Measurements from ENCODE around the gene ROBO4.

Gene ROBO4

GRCh38 chr11:124886978-124887666 is 10.5 kb downstream of the ROBO4 start:
- no peak overlapping the region for H3K4me3 ChIP-seq (ENCODE audit: low read depth in 1 of 2, low read length in 2 of 2)
- H3K36me3 ChIP-seq (ENCODE audit: control insufficient read depth in 1 of 2, insufficient read depth in 2 of 2, low read length in 2 of 2): no peaks in the 10 kb centered on the region
- no peak overlapping the region for H3K27ac ChIP-seq (ENCODE audit: low read length)
- no peaks in the 10 kb centered on the region for H3K27me3 ChIP-seq (ENCODE audit: low read depth, low read length)
- H3K9me3 ChIP-seq (ENCODE audit: control insufficient read depth in 1 of 2, low read length in 2 of 2): no peaks in the 10 kb centered on the region
- H3K4me1 ChIP-seq (ENCODE audit: control insufficient read depth in 1 of 2, insufficient read depth in 2 of 2, low read length in 2 of 2): no peaks in the 10 kb centered on the region

GRCh38 chr11:124886476-124886875 is 11.2 kb downstream of the ROBO4 start:
- Histone ChIP-seq H3K27me3 (ENCODE audit: low read depth, low read length) (no peaks in the 10 kb centered on the region), H3K9me3 (ENCODE audit: control insufficient read depth in 1 of 2, low read length in 2 of 2) (no peaks in the 10 kb centered on the region), H3K27ac (ENCODE audit: low read length) (no peak overlapping the region), H3K36me3 (ENCODE audit: control insufficient read depth in 1 of 2, insufficient read depth in 2 of 2, low read length in 2 of 2) (no peaks in the 10 kb centered on the region), H3K4me1 (ENCODE audit: control insufficient read depth in 1 of 2, insufficient read depth in 2 of 2, low read length in 2 of 2) (no peaks in the 10 kb centered on the region), H3K4me3 (ENCODE audit: low read depth in 1 of 2, low read length in 2 of 2) (no peak overlapping the region)

- H3K27me3 ChIP-seq (ENCODE audit: low read depth, low read length): no peaks in the 10 kb centered on the region
- H3K36me3 ChIP-seq (ENCODE audit: control insufficient read depth in 1 of 2, insufficient read depth in 2 of 2, low read length in 2 of 2): no peaks in the 10 kb centered on the region
- no peak overlapping the region for H3K4me3 ChIP-seq (ENCODE audit: low read depth in 1 of 2, low read length in 2 of 2)
- no peaks in the 10 kb centered on the region for H3K9me3 ChIP-seq (ENCODE audit: control insufficient read depth in 1 of 2, low read length in 2 of 2)
- H3K4me1 ChIP-seq (ENCODE audit: control insufficient read depth in 1 of 2, insufficient read depth in 2 of 2, low read length in 2 of 2): no peaks in the 10 kb centered on the region
- no peak overlapping the region for H3K27ac ChIP-seq (ENCODE audit: low read length)
Measured at GRCh38 chr11:124884869-124885479, 12.7 kb downstream of the ROBO4 start.

- H3K27ac ChIP-seq (ENCODE audit: low read length): no peak overlapping the region
- no peaks in the 10 kb centered on the region for H3K9me3 ChIP-seq (ENCODE audit: control insufficient read depth in 1 of 2, low read length in 2 of 2)
- no peaks in the 10 kb centered on the region for H3K36me3 ChIP-seq (ENCODE audit: control insufficient read depth in 1 of 2, insufficient read depth in 2 of 2, low read length in 2 of 2)
- no peaks in the 10 kb centered on the region for H3K27me3 ChIP-seq (ENCODE audit: low read depth, low read length)
- no peaks in the 10 kb centered on the region for H3K4me1 ChIP-seq (ENCODE audit: control insufficient read depth in 1 of 2, insufficient read depth in 2 of 2, low read length in 2 of 2)
- no peak overlapping the region for H3K4me3 ChIP-seq (ENCODE audit: low read depth in 1 of 2, low read length in 2 of 2)
Measured at GRCh38 chr11:124884340-124884739, 13.3 kb downstream of the ROBO4 start.

GRCh38 chr11:124882339-124883071 is 15.2 kb downstream of the ROBO4 start:
- H3K4me1 ChIP-seq (ENCODE audit: control insufficient read depth in 1 of 2, insufficient read depth in 2 of 2, low read length in 2 of 2): no peaks in the 10 kb centered on the region
- no peaks in the 10 kb centered on the region for H3K27me3 ChIP-seq (ENCODE audit: low read depth, low read length)
- no peak overlapping the region for H3K27ac ChIP-seq (ENCODE audit: low read length)
- no peak overlapping the region for H3K4me3 ChIP-seq (ENCODE audit: low read depth in 1 of 2, low read length in 2 of 2)
- H3K9me3 ChIP-seq (ENCODE audit: control insufficient read depth in 1 of 2, low read length in 2 of 2): no peaks in the 10 kb centered on the region
- H3K36me3 ChIP-seq (ENCODE audit: control insufficient read depth in 1 of 2, insufficient read depth in 2 of 2, low read length in 2 of 2): no peaks in the 10 kb centered on the region

GRCh38 chr11:124880958-124881357 is 16.7 kb downstream of the ROBO4 start:
- peaks cover 0 to 7% of the 10 kb centered on the region in 2 donors for H3K4me1 ChIP-seq (ENCODE audit: control insufficient read depth in 1 of 2, insufficient read depth in 2 of 2, low read length in 2 of 2)
- no peak overlapping the region for H3K27ac ChIP-seq (ENCODE audit: low read length)
- no peak overlapping the region for H3K4me3 ChIP-seq (ENCODE audit: low read depth in 1 of 2, low read length in 2 of 2)
- no peaks in the 10 kb centered on the region for H3K36me3 ChIP-seq (ENCODE audit: control insufficient read depth in 1 of 2, insufficient read depth in 2 of 2, low read length in 2 of 2)
- H3K9me3 ChIP-seq (ENCODE audit: control insufficient read depth in 1 of 2, low read length in 2 of 2): no peaks in the 10 kb centered on the region
- H3K27me3 ChIP-seq (ENCODE audit: low read depth, low read length): no peaks in the 10 kb centered on the region

- Histone ChIP-seq H3K27ac (ENCODE audit: low read length) (no peak overlapping the region), H3K27me3 (ENCODE audit: low read depth, low read length) (no peaks in the 10 kb centered on the region), H3K9me3 (ENCODE audit: control insufficient read depth in 1 of 2, low read length in 2 of 2) (no peaks in the 10 kb centered on the region), H3K4me1 (ENCODE audit: control insufficient read depth in 1 of 2, insufficient read depth in 2 of 2, low read length in 2 of 2) (peaks cover 0 to 10% of the 10 kb centered on the region in 2 donors), H3K36me3 (ENCODE audit: control insufficient read depth in 1 of 2, insufficient read depth in 2 of 2, low read length in 2 of 2) (no peaks in the 10 kb centered on the region), H3K4me3 (ENCODE audit: low read depth in 1 of 2, low read length in 2 of 2) (no peak overlapping the region)
Measured at GRCh38 chr11:124880290-124880611, 17.4 kb downstream of the ROBO4 start.

GRCh38 chr11:124879493-124880289 is 18.0 kb downstream of the ROBO4 start:
- H3K27ac ChIP-seq (ENCODE audit: low read length): no peak overlapping the region

GRCh38 chr11:124878759-124879492 is 18.7 kb downstream of the ROBO4 start:
- H3K9me3 ChIP-seq (ENCODE audit: control insufficient read depth in 1 of 2, low read length in 2 of 2): no peaks in the 10 kb centered on the region
- H3K4me3 ChIP-seq (ENCODE audit: low read depth in 1 of 2, low read length in 2 of 2): no peak overlapping the region
- no peaks in the 10 kb centered on the region for H3K27me3 ChIP-seq (ENCODE audit: low read depth, low read length)
- H3K4me1 ChIP-seq (ENCODE audit: control insufficient read depth in 1 of 2, insufficient read depth in 2 of 2, low read length in 2 of 2): peaks cover 0 to 10% of the 10 kb centered on the region in 2 donors
- no peak overlapping the region for H3K27ac ChIP-seq (ENCODE audit: low read length)
- no peaks in the 10 kb centered on the region for H3K36me3 ChIP-seq (ENCODE audit: control insufficient read depth in 1 of 2, insufficient read depth in 2 of 2, low read length in 2 of 2)

More at GRCh38 chr11:124879493-124880289, 18.0 kb downstream of the ROBO4 start:
- Histone ChIP-seq H3K27me3 (ENCODE audit: low read depth, low read length) (no peaks in the 10 kb centered on the region), H3K9me3 (ENCODE audit: control insufficient read depth in 1 of 2, low read length in 2 of 2) (no peaks in the 10 kb centered on the region), H3K36me3 (ENCODE audit: control insufficient read depth in 1 of 2, insufficient read depth in 2 of 2, low read length in 2 of 2) (no peaks in the 10 kb centered on the region), H3K4me1 (ENCODE audit: control insufficient read depth in 1 of 2, insufficient read depth in 2 of 2, low read length in 2 of 2) (peaks cover 0 to 10% of the 10 kb centered on the region in 2 donors), H3K4me3 (ENCODE audit: low read depth in 1 of 2, low read length in 2 of 2) (no peak overlapping the region)

- H3K4me1 ChIP-seq (ENCODE audit: control insufficient read depth in 1 of 2, insufficient read depth in 2 of 2, low read length in 2 of 2): peaks cover 0 to 10% of the 10 kb centered on the region in 2 donors
- H3K4me3 ChIP-seq (ENCODE audit: low read depth in 1 of 2, low read length in 2 of 2): no peak overlapping the region
- no peak overlapping the region for H3K27ac ChIP-seq (ENCODE audit: low read length)
- H3K9me3 ChIP-seq (ENCODE audit: control insufficient read depth in 1 of 2, low read length in 2 of 2): no peaks in the 10 kb centered on the region
- no peaks in the 10 kb centered on the region for H3K36me3 ChIP-seq (ENCODE audit: control insufficient read depth in 1 of 2, insufficient read depth in 2 of 2, low read length in 2 of 2)
- H3K27me3 ChIP-seq (ENCODE audit: low read depth, low read length): peaks cover 2% of the 10 kb centered on the region
Measured at GRCh38 chr11:124877910-124878758, 19.5 kb downstream of the ROBO4 start.
